Mucosa of stomach (tissue), 1 donor: ENCODE results near the gene STX18.
"Not testable (repeated sequence)": the region's sequence is repeated elsewhere in the genome, so short reads cannot be mapped to it uniquely, and the experiment has no call there.

ENCODE experiments used
- H3K27me3 ChIP-seq: one replicate; pipeline ENCODE4 v1.7.0; 2013; ENCODE audit warnings: mild to moderate bottlenecking, low read length; ENCODE audit not compliant: control insufficient read depth, insufficient read depth
- H3K36me3 ChIP-seq: one replicate; pipeline ENCODE4 v1.7.0; 2013; ENCODE audit warnings: low read length; ENCODE audit not compliant: control insufficient read depth, insufficient read depth
- H3K4me1 ChIP-seq: one replicate; pipeline ENCODE4 v1.7.0; 2013; ENCODE audit warnings: mild to moderate bottlenecking, low read length; ENCODE audit not compliant: control insufficient read depth, insufficient read depth
- H3K4me3 ChIP-seq: one replicate; pipeline ENCODE4 v1.7.0; 2013; ENCODE audit warnings: low read length
- H3K9ac ChIP-seq: one replicate; pipeline ENCODE4 v1.7.0; 2013; ENCODE audit warnings: mild to moderate bottlenecking, low read length, moderate library complexity
- H3K9me3 ChIP-seq: one replicate; pipeline ENCODE4 v1.7.0; 2013; ENCODE audit warnings: mild to moderate bottlenecking, low read length, moderate library complexity; ENCODE audit not compliant: control insufficient read depth
- donor health status: Pancreatic carcinoma.

STX18 gene

DNA sequence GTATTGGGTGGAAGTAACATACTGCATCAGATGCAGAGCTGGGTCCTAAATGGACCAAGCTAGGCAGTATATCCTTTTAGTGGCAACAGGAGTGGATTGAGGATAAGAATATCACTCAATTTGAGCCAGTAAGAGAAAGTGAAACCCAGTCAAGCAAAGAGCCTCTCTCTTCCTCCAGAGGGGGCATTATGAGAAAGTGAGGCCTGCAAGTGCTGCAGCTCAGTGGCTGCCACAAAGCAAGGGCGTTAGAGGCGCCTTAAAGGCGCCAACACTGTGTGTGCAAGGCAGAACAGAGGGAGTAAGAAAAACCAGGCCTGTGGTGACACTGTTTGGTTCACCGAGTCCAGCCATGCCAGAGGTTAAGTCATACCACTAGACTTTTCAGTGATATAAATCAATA, 17.5 kb downstream of the STX18 start:
- H3K4me3 ChIP-seq, result no peak overlapping the region
- H3K9me3 ChIP-seq, result no peaks in the 10 kb centered on the region
- H3K36me3 ChIP-seq, result no peaks in the 10 kb centered on the region
- H3K4me1 ChIP-seq, result peaks cover 16% of the 10 kb centered on the region
- no peak overlapping the region for H3K9ac ChIP-seq
- no peaks in the 10 kb centered on the region for H3K27me3 ChIP-seq

- Histone ChIP-seq H3K9me3 (no peaks in the 10 kb centered on the region), H3K36me3 (no peaks in the 10 kb centered on the region), H3K9ac (no peak overlapping the region), H3K27me3 (no peaks in the 10 kb centered on the region), H3K4me3 (no peak overlapping the region), H3K4me1 (peaks cover 16% of the 10 kb centered on the region)
Observed at GRCh38 chr4:4521731-4522130, 20.1 kb downstream of the STX18 start.

GRCh38 chr4:4521136-4521535, 20.7 kb downstream of the STX18 start:
- H3K9ac ChIP-seq, result no peak overlapping the region
- no peaks in the 10 kb centered on the region for H3K9me3 ChIP-seq
- H3K4me1 ChIP-seq, result peaks cover 14% of the 10 kb centered on the region
- no peak overlapping the region for H3K4me3 ChIP-seq
- H3K36me3 ChIP-seq, result no peaks in the 10 kb centered on the region
- no peaks in the 10 kb centered on the region for H3K27me3 ChIP-seq

DNA sequence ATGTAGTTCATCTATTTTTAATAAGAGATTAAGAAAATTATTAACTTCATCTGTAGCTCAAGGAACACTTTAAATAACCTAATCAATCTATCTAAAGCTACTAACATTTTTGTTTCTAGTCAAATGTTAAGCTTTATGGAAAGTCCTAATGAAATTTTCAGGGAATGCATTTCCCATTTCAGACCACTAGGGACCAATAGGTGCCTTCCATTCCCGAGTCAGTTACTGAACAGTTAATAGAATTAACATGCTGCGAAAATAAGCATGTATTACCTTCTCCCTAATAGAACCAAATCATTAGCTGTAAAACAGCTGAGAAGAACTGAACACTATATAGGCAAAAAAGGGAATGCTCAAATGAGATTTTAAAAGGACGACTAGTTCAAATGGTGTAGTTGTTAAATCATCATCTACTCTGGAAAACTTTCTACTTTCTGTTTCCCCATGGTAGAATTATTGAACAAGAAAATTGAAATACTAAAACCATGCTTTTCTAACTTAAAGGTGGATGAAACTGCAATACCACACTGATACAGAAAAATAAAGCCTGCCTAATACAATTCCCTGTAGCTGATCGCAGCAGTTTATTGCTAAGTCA, 22.5 kb downstream of the STX18 start:
- no peak overlapping the region for H3K4me3 ChIP-seq
- H3K9ac ChIP-seq, result no peak overlapping the region
- peaks cover 9% of the 10 kb centered on the region for H3K4me1 ChIP-seq
- no peaks in the 10 kb centered on the region for H3K9me3 ChIP-seq
- H3K27me3 ChIP-seq, result no peaks in the 10 kb centered on the region
- H3K36me3 ChIP-seq, result no peaks in the 10 kb centered on the region

- H3K9me3 ChIP-seq, result no peaks in the 10 kb centered on the region
- H3K4me3 ChIP-seq, result no peak overlapping the region
- peaks cover 7% of the 10 kb centered on the region for H3K4me1 ChIP-seq
- H3K27me3 ChIP-seq, result no peaks in the 10 kb centered on the region
- no peaks in the 10 kb centered on the region for H3K36me3 ChIP-seq
- no peak overlapping the region for H3K9ac ChIP-seq
Observed at GRCh38 chr4:4518747-4519146, 23.1 kb downstream of the STX18 start.

GRCh38 chr4:4514786-4515185, 27.1 kb downstream of the STX18 start:
- Histone ChIP-seq H3K4me3 (no peak overlapping the region), H3K36me3 (no peaks in the 10 kb centered on the region), H3K9me3 (no peaks in the 10 kb centered on the region), H3K4me1 (peaks cover 20% of the 10 kb centered on the region), H3K9ac (no peak overlapping the region), H3K27me3 (no peaks in the 10 kb centered on the region)

GRCh38 chr4:4512282-4512681, 29.6 kb downstream of the STX18 start:
- Histone ChIP-seq H3K9me3 (no peaks in the 10 kb centered on the region), H3K4me3 (no peak overlapping the region), H3K36me3 (no peaks in the 10 kb centered on the region), H3K9ac (no peak overlapping the region), H3K4me1 (peaks cover 20% of the 10 kb centered on the region), H3K27me3 (no peaks in the 10 kb centered on the region)

DNA sequence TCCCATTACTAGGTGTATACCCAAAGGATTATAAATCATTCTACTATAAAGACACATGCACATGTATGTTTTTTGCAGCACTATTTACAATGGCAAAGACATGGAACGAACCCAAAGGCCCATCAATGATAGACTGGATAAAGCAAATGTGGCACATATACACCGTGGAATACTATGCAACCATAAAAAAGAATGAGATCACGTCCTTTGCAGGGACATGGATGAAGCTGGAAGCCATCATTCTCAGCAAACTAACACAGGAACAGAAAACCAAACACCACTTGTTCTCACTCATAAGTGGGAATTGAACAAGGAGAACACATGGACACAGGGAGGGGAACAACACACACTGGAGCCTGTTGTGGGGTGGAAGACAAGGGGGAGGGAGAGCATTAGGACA, 31.2 kb downstream of the STX18 start:
- H3K4me3 ChIP-seq, H3K36me3 ChIP-seq, H3K27me3 ChIP-seq, H3K9ac ChIP-seq, H3K9me3 ChIP-seq: not testable (repeated sequence)
- H3K4me1 ChIP-seq, result peaks cover 20% of the 10 kb centered on the region

DNA sequence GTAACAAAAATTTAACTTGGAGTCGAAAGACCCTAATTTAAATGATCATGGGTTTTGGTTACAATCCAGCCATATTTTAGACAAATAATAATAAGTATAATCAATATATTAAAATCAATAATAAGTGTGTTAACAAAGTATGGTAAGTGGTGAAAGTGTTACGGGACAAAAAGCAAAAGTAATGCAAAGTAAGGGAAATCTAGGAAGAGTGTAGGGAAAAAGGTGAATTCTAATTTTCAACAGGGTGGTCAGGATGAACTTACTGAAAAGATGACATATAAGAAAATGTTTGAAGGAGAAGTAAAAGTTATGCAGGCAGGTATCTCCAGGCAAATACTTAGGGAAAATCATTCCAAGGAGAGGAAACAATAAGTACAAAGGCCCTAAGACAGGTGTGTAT, 32.3 kb downstream of the STX18 start:
- H3K4me3 ChIP-seq, result no peak overlapping the region
- no peaks in the 10 kb centered on the region for H3K36me3 ChIP-seq
- H3K9ac ChIP-seq, result no peak overlapping the region
- H3K9me3 ChIP-seq, result no peaks in the 10 kb centered on the region
- H3K4me1 ChIP-seq, result peaks cover 20% of the 10 kb centered on the region
- H3K27me3 ChIP-seq, result no peaks in the 10 kb centered on the region

DNA sequence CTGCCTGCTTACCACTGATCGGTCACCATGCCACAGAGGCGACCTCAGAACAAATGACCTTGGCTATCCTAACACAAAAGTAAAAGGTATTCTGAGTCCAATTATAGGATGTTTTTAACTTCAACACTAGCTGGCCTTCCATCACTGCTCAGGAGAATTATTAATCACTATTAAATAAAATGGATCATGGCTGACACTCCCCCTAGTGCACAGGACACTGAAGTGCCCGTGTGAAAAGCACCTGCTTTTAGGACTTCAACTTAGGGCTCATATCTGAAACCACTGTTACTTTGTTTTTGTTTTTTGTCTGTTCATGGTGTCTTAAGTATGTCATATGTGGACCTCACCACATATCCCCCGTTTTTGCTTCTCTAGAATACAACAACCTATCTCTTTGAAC, 33.9 kb downstream of the STX18 start:
- no peak overlapping the region for H3K9ac ChIP-seq
- peaks cover 15% of the 10 kb centered on the region for H3K4me1 ChIP-seq
- no peaks in the 10 kb centered on the region for H3K9me3 ChIP-seq
- no peak overlapping the region for H3K4me3 ChIP-seq
- no peaks in the 10 kb centered on the region for H3K36me3 ChIP-seq
- no peaks in the 10 kb centered on the region for H3K27me3 ChIP-seq

DNA sequence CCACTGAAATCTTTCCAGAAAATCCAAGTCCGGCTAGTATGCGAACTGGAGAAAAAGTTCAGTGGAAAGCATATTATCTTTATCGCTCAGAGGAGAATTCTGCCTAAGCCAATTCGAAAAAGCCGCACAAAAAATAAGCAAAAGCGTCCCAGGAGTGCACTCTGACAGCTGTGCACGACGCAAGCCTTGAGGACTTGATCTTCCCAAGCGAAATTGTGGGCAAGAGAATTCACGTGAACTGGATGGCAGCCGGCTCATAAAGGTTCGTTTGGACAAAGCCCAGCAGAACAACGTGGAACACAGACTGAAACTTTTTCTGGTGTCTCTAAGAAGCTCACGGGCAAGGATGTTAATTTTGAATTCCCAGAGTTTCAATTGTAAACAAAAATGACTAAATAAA, 34.4 kb downstream of the STX18 start:
- Histone ChIP-seq H3K9me3 (no peaks in the 10 kb centered on the region), H3K9ac (no peak overlapping the region), H3K4me1 (peaks cover 10% of the 10 kb centered on the region), H3K27me3 (no peaks in the 10 kb centered on the region), H3K4me3 (no peak overlapping the region), H3K36me3 (no peaks in the 10 kb centered on the region)

DNA sequence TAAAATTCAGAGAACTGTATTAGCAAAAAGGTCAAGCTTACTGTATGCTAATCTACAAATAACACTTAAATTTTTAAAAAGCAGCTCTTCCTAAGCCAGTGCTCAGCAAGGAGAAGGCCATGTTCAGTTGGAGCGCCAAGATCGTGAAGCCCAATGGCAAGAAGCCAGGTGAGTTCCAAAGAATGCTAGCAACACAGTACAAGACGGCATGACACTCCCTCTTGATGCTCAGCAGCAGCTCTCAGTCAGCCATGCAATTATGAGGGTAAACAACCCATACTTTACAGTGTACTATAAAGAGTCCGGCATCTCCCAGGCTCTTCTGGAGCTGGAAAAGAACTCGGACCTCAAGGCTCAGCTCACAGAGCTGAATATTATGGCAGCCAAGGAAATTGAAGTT, 34.9 kb downstream of the STX18 start:
- H3K4me3 ChIP-seq, result no peak overlapping the region

GRCh38 chr4:4505211-4505610, 36.6 kb downstream of the STX18 start:
- H3K36me3 ChIP-seq, H3K4me1 ChIP-seq, H3K9ac ChIP-seq, H3K27me3 ChIP-seq, H3K4me3 ChIP-seq, H3K9me3 ChIP-seq: not testable (repeated sequence)

More for the DNA sequence above, 34.9 kb downstream of the STX18 start:
- H3K27me3 ChIP-seq, result no peaks in the 10 kb centered on the region
- H3K9ac ChIP-seq, result no peak overlapping the region
- H3K4me1 ChIP-seq, result peaks cover 6% of the 10 kb centered on the region
- H3K9me3 ChIP-seq, result no peaks in the 10 kb centered on the region
- no peaks in the 10 kb centered on the region for H3K36me3 ChIP-seq
